Glutamatergic neuron (in vitro differentiated cells): ENCODE measurements around the gene MSGN1. TPM values are rescaled to one million over a fixed set of nuclear protein-coding genes. Genes with fewer than 3 reads are reported as not detected.

Experiments used
- DNase-seq: peaks from one replicate; pipeline ENCODE4 v3.0.0; 2022
- H3K27ac Mint-ChIP-seq: one replicate; pipeline ENCODE4 v1.8.0; 2020; ENCODE audit warnings: mild to moderate bottlenecking, mixed read lengths, inconsistent platforms; ENCODE audit not compliant: unreplicated experiment
- H3K27me3 Mint-ChIP-seq: one replicate; pipeline ENCODE4 v1.8.0; 2020; ENCODE audit warnings: mild to moderate bottlenecking, moderate library complexity, mixed read lengths, inconsistent platforms; ENCODE audit not compliant: unreplicated experiment
- H3K36me3 Mint-ChIP-seq: one replicate; pipeline ENCODE4 v1.8.0; 2020; ENCODE audit warnings: mild to moderate bottlenecking, mixed read lengths, inconsistent platforms; ENCODE audit not compliant: unreplicated experiment
- H3K4me1 Mint-ChIP-seq: one replicate; pipeline ENCODE4 v1.8.0; 2020; ENCODE audit warnings: mild to moderate bottlenecking, low read depth, mixed read lengths, inconsistent platforms; ENCODE audit not compliant: unreplicated experiment
- H3K4me3 Mint-ChIP-seq: one replicate; pipeline ENCODE4 v1.8.0; 2020; ENCODE audit warnings: mild to moderate bottlenecking, mixed read lengths, inconsistent platforms; ENCODE audit not compliant: unreplicated experiment
- H3K9me3 Mint-ChIP-seq: one replicate; pipeline ENCODE4 v1.8.0; 2020; ENCODE audit warnings: mild to moderate bottlenecking, moderate library complexity, mixed read lengths, inconsistent platforms; ENCODE audit not compliant: unreplicated experiment
- total RNA-seq: library from RNA; stranded (reverse); fragmentation: NEBNext Ultra II Directional; extraction: Animal tissue kit (Norgen Biotek cat#: 25700); gene quantifications from one replicate; pipeline ENCODE4 v1.2.1, GENCODE V29; 2021; ENCODE audit not compliant: unreplicated experiment
- TF ChIP-seq, protein P1 (sequence below): fragments of 200-600 bp; sonication (generic); IDR thresholded peaks from one replicate; pipeline ENCODE4 v1.5.0; 2021; ENCODE audit not compliant: partially characterized antibody, unreplicated experiment

The MSGN1 gene
- total RNA-seq, 1 donor from 2014 or later: not detected

DNA sequence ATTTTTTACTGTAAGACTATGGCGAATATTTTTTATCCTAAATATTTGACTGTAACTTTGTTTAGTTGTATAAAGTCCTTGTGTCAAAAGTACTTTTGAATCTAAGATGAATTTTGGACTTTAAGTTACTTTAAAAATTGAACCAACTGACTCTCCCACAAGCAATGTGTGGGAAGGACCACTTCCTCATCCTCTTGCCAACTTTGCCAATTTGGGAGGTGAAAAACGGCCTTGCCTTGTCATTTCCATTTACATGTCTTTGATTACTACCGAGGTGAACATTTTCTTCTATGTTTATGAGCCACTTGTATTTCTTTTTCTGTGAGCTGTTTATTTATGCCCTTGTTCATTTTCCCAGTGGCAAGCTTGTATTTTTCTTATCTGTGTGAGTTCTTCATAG lies 12.8 kb upstream of the MSGN1 start:
- no peaks in the 10 kb centered on the region for H3K27me3 Mint-ChIP-seq
- H3K4me3 Mint-ChIP-seq: no peak overlapping the region
- no peaks in the 10 kb centered on the region for H3K36me3 Mint-ChIP-seq
- no peak overlapping the region for H3K27ac Mint-ChIP-seq
- TF ChIP-seq, protein P1, sequence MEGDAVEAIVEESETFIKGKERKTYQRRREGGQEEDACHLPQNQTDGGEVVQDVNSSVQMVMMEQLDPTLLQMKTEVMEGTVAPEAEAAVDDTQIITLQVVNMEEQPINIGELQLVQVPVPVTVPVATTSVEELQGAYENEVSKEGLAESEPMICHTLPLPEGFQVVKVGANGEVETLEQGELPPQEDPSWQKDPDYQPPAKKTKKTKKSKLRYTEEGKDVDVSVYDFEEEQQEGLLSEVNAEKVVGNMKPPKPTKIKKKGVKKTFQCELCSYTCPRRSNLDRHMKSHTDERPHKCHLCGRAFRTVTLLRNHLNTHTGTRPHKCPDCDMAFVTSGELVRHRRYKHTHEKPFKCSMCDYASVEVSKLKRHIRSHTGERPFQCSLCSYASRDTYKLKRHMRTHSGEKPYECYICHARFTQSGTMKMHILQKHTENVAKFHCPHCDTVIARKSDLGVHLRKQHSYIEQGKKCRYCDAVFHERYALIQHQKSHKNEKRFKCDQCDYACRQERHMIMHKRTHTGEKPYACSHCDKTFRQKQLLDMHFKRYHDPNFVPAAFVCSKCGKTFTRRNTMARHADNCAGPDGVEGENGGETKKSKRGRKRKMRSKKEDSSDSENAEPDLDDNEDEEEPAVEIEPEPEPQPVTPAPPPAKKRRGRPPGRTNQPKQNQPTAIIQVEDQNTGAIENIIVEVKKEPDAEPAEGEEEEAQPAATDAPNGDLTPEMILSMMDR: no peak
- H3K4me1 Mint-ChIP-seq: peaks cover 43% of the 10 kb centered on the region
- peaks cover 4% of the 10 kb centered on the region for H3K9me3 Mint-ChIP-seq
- DNase-seq: no peak

DNA sequence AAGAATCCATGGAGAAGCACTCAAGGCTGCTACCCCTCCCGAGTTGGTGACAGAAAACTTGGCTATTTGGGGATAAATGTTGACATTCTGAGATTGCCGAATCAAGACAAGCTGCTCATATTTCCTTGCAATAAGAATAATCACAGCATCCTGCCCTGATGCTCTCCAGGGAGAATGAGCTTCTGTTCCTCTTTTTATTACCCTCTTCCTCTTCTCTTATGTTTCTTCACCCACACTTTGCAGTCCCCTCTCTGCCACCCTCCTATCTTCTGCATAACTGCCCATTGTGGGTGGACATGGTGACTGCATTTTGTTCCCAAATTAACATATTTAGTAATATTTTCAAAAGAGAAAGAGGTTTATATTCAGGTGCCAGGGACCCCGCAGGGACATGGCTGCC lies 11.9 kb upstream of the MSGN1 start:
- Mint-ChIP-seq H3K36me3 (no peaks in the 10 kb centered on the region), H3K4me1 (peaks cover 35% of the 10 kb centered on the region), H3K9me3 (no peaks in the 10 kb centered on the region), H3K27me3 (no peaks in the 10 kb centered on the region), H3K4me3 (no peak overlapping the region), H3K27ac (no peak overlapping the region)
- TF ChIP-seq, protein P1: no peak
- DNase-seq: no peak

DNA sequence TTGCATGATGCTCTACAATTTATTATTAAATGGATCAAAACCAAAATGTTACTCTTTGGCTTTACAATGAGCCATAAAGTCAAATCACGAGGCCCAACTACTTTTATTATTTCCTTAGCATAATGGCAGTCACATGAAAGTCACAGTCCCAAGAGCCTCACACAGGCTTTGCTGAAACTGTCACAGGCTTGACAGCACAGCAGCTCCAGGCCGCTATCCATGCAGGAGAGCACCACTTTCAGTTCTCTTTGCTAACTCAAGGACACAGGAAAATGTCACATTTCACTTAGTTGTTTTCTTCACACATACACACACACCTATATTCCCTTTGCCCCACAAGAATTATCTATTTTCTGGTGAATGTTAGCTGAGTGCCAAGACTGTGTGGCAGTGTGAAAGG lies 11.1 kb upstream of the MSGN1 start:
- Mint-ChIP-seq H3K4me1 (peaks cover 27% of the 10 kb centered on the region), H3K36me3 (no peaks in the 10 kb centered on the region), H3K27ac (peak overlapping the region; percentile 76), H3K4me3 (no peak overlapping the region), H3K27me3 (no peaks in the 10 kb centered on the region), H3K9me3 (no peaks in the 10 kb centered on the region)
- TF ChIP-seq, protein P1: no peak
- DNase-seq: no peak

DNA sequence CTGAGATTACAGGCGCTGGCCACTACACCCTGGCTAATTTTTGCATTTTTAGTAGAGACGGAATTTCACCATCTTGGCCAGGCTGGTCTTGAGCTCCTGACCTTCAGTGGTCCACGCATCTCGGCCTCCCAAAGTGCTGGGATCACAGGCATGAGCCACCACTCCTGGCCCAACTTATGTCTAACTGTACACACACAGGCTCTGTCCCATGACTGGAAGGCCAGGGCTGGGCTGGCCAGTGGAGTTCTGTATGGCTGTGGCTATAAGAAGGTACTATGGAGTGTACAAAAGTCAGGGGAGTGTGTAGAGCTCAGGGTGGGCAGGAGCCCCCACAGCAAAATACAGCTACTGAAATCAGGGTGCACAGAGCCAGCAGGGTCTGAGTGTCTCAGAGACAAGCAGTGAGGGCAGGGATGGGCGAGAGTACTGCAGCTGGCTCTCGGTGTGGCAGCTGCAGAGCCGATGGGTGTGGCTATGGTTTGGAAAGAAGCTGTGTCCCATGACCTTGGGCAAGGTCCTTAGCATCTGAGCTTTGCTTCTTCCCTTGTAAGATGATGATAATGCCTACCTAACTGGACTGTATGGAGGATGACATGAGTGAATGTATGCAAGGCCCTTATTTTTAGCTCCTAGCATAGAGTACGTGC lies 10.4 kb upstream of the MSGN1 start:
- no peak for DNase-seq
- H3K27ac Mint-ChIP-seq: peak overlapping the region; percentile 60
- peaks cover 2% of the 10 kb centered on the region for H3K9me3 Mint-ChIP-seq
- no peaks in the 10 kb centered on the region for H3K27me3 Mint-ChIP-seq
- H3K36me3 Mint-ChIP-seq: no peaks in the 10 kb centered on the region
- TF ChIP-seq, protein P1: no peak
- H3K4me1 Mint-ChIP-seq: peaks cover 20% of the 10 kb centered on the region
- no peak overlapping the region for H3K4me3 Mint-ChIP-seq

DNA sequence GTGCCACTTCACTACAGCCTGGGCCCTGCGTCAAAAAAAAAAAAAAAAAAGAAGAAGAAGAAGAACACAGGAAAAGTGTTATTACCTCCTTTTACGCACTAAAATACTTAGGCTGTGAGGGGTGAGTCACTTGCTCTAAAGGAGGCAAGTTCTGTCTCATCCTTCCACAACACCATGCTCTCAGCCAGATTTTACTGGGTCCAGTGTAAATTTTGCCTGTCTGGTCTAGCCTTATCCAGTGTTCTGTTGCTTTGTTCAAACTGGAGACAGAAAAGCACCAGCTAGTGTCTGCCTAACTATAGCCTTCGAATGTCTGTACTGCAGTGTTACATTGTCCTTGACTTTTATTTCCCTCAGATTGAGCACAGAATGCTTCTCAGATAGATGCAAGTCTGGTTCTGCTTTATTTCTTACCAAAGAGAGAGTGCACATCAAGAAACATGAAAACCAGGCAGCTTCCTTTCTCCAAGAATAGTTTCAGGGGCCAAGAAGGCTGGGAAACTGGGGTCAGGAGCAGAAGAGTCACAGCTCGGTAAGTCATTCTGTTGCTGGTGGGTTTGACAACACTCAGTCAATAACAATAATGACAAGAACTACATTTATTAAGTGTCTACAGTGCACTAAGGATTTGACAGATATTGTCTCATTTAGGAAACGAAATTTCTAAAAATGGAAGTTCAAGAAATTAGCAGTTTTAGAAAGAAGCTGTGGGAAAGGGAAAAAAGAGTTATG lies 3.1 kb upstream of the MSGN1 start:
- Mint-ChIP-seq H3K9me3 (peaks cover 14% of the 10 kb centered on the region), H3K36me3 (no peaks in the 10 kb centered on the region), H3K4me3 (peak overlapping the region; percentile 70), H3K27ac (peak overlapping the region; percentile 99), H3K27me3 (peaks cover 11% of the 10 kb centered on the region), H3K4me1 (peaks cover 52% of the 10 kb centered on the region)
- TF ChIP-seq, protein P1: no peak
- DNase-seq: no peak
